Gastrocnemius medialis (tissue), 4 donors: ENCODE measurements around the gene ST6GALNAC3. TPM values are rescaled to one million over a fixed set of nuclear protein-coding genes. Genes with fewer than 3 reads are reported as not detected.
A peak's percentile ranks its signal among the peaks of the same experiment; 100 is the strongest.

ENCODE experiments used
- ATAC-seq, 2 donors: fragments of 150-250 bp; one replicate each; pipeline ENCODE4 v1.9.1; 2016
- DNase-seq, 2 donors: peaks; one replicate each; pipeline ENCODE4 v3.0.0-alpha.2; 2019
- H3K27ac ChIP-seq, 4 donors: fragments of 200-600 bp; sonication (generic); 1 replicate in 1 of 4; 2 replicates in 3 of 4; pipeline ENCODE4 v1.5.1; 2016 to 2018; ENCODE audit warnings: mild to moderate bottlenecking in 2 of 4, moderate library complexity in 1 of 4
- H3K27me3 ChIP-seq, 3 donors: fragments of 200-600 bp; sonication (generic) in 2 of 3; 1 replicate in 1 of 3; 2 replicates in 2 of 3; pipeline versions ENCODE4 v1.5.1 to v1.6.0; 2016 to 2019; ENCODE audit warnings: mild to moderate bottlenecking in 1 of 3, moderate library complexity in 1 of 3
- H3K36me3 ChIP-seq, 2 donors: fragments of 200-600 bp; sonication (generic) in 1 of 2; one replicate each; pipeline ENCODE4 v1.5.1; 2017 to 2018
- H3K4me1 ChIP-seq, 2 donors: fragments of 200-600 bp; sonication (generic) in 1 of 2; one replicate each; pipeline ENCODE4 v1.5.1; 2016 to 2017; ENCODE audit warnings: mild to moderate bottlenecking in 2 of 2
- H3K4me3 ChIP-seq, 4 donors: fragments of 200-600 bp; sonication (generic) in 3 of 4; 1 replicate in 1 of 4; 2 replicates in 3 of 4; pipeline ENCODE4 v1.5.1; 2016 to 2019; ENCODE audit warnings: mild to moderate bottlenecking in 2 of 4
- H3K9me3 ChIP-seq, 3 donors: fragments of 200-600 bp; sonication (generic) in 2 of 3; 1 replicate in 1 of 3; 2 replicates in 2 of 3; pipeline ENCODE4 v1.5.1; 2016 to 2019
- CTCF ChIP-seq, 5 experiments: fragments of 450-650 bp in 3 of 5; fragments of 200-600 bp in 2 of 5; sonication (generic) in 2 of 5; IDR thresholded peaks in 4 of 5; conservative IDR thresholded peaks in 1 of 5; 1 replicate in 4 of 5; 2 replicates in 1 of 5; pipeline ENCODE4 v1.5.1; 2016 to 2019; ENCODE audit warnings: antibody characterized with exemption in 5 of 5, mild to moderate bottlenecking in 3 of 5, moderate library complexity in 3 of 5
- POLR2A ChIP-seq, 2 donors: fragments of 450-650 bp; IDR thresholded peaks; one replicate each; pipeline ENCODE4 v1.6.1; 2017; ENCODE audit warnings: antibody characterized with exemption in 2 of 2, mild to moderate bottlenecking in 2 of 2, moderate library complexity in 2 of 2
- in situ Hi-C, 4 donors: fragments of 200-750 bp; cut with MboI; loops; one replicate each; pipeline versions ENCODE4 v1.15.0 to v1.8.0; 2017; ENCODE audit warnings: low sequenced_read_pairs in 4 of 4
- intact Hi-C: fragments of 100-400 bp; cut with DNase I; formaldehyde crosslinking; loops from one replicate; pipeline ENCODE4 v1.15.1; 2023; ENCODE audit warnings: low total_unique reads
- total RNA-seq, 4 donors: library from RNA; depleted of rRNA; stranded (reverse); fragments of >200 nt; gene quantifications; one replicate each; pipeline versions ENCODE4 v1.1.0 to v1.2.3, GENCODE V29; 2016

The ST6GALNAC3 gene
- total RNA-seq, 4 donors from 2014 or later: 1.7 to 3.9 (median 2.8) TPM

- H3K4me1 ChIP-seq: no peaks in the 10 kb centered on the region
- ATAC-seq (no peak), DNase-seq (no peak)
- no peaks in the 10 kb centered on the region for H3K27me3 ChIP-seq
- in situ Hi-C loops (no loop called here), intact Hi-C loops (no loop called here)
- no peak overlapping the region for H3K4me3 ChIP-seq
- no peak for TF ChIP-seq CTCF (IDR thresholded peaks at IDR 0.05 in 4 of 5, conservative IDR thresholded peaks at IDR 0.05 in 1 of 5)
- TF ChIP-seq POLR2A (IDR thresholded peaks at IDR 0.05): no peak
- no peaks in the 10 kb centered on the region for H3K9me3 ChIP-seq
- H3K27ac ChIP-seq: no peak overlapping the region
- H3K36me3 ChIP-seq: no peaks in the 10 kb centered on the region
These were observed 8.2 kb upstream of the ST6GALNAC3 start for GRCh38 chr1:76066394-76066793.

- Histone ChIP-seq H3K27me3 (no peaks in the 10 kb centered on the region), H3K9me3 (no peaks in the 10 kb centered on the region), H3K4me1 (no peaks in the 10 kb centered on the region), H3K36me3 (no peaks in the 10 kb centered on the region), H3K4me3 (no peak overlapping the region), H3K27ac (peak overlapping the region in 3 of 4 donors; percentile 24 to 62 (median 38))
- no peak for TF ChIP-seq POLR2A (IDR thresholded peaks at IDR 0.05)
- no peak for TF ChIP-seq CTCF (IDR thresholded peaks at IDR 0.05 in 4 of 5, conservative IDR thresholded peaks at IDR 0.05 in 1 of 5)
- DNase-seq (no peak), ATAC-seq (peak in 1 of 2 donors; percentile 39)
- in situ Hi-C loops: no loop called here
- intact Hi-C loops: no loop called here
These were observed 6.0 kb upstream of the ST6GALNAC3 start for GRCh38 chr1:76068542-76068941.

- in situ Hi-C loops: no loop called here
These were observed 5.5 kb upstream of the ST6GALNAC3 start for GRCh38 chr1:76068953-76069561.

GRCh38 chr1:76070538-76070937, 4.0 kb upstream of the ST6GALNAC3 start:
- in situ Hi-C loops: no loop called here

More at GRCh38 chr1:76068953-76069561, 5.5 kb upstream of the ST6GALNAC3 start:
- no peaks in the 10 kb centered on the region for H3K36me3 ChIP-seq
- DNase-seq (no peak), ATAC-seq (peak; percentile 30 to 52)
- H3K27ac ChIP-seq: peak overlapping the region in 3 of 4 donors; percentile 32 to 62 (median 38)
- H3K4me1 ChIP-seq: no peaks in the 10 kb centered on the region
- no peaks in the 10 kb centered on the region for H3K27me3 ChIP-seq
- TF ChIP-seq CTCF (IDR thresholded peaks at IDR 0.05 in 4 of 5, conservative IDR thresholded peaks at IDR 0.05 in 1 of 5) (no peak), POLR2A (IDR thresholded peaks at IDR 0.05) (no peak)
- intact Hi-C loops: no loop called here
- H3K4me3 ChIP-seq: no peak overlapping the region
- no peaks in the 10 kb centered on the region for H3K9me3 ChIP-seq

More at GRCh38 chr1:76070538-76070937, 4.0 kb upstream of the ST6GALNAC3 start:
- ATAC-seq (no peak), DNase-seq (no peak)
- H3K27me3 ChIP-seq: no peaks in the 10 kb centered on the region
- no peak overlapping the region for H3K27ac ChIP-seq
- TF ChIP-seq POLR2A (IDR thresholded peaks at IDR 0.05) (no peak), CTCF (IDR thresholded peaks at IDR 0.05 in 4 of 5, conservative IDR thresholded peaks at IDR 0.05 in 1 of 5) (no peak)
- H3K4me1 ChIP-seq: no peaks in the 10 kb centered on the region
- no peak overlapping the region for H3K4me3 ChIP-seq
- H3K36me3 ChIP-seq: no peaks in the 10 kb centered on the region
- no peaks in the 10 kb centered on the region for H3K9me3 ChIP-seq
- intact Hi-C loops: loop anchor here (5.0 kb wide), 1 partner anchor 52 kb away; no protein-coding TSS in a partner anchor
